ENCODE measurements around the gene HMGN4. TPM values are rescaled to one million over a fixed set of nuclear protein-coding genes. Genes with fewer than 3 reads are reported as not detected.

Gene HMGN4
- total and polyA plus RNA-seq, 2 of the 8 experiments (the other 6 are each of a cell fraction or from before 2014, with no cell fraction given): 23.4 to 66.4 TPM

- TF ChIP-seq, protein P1, sequence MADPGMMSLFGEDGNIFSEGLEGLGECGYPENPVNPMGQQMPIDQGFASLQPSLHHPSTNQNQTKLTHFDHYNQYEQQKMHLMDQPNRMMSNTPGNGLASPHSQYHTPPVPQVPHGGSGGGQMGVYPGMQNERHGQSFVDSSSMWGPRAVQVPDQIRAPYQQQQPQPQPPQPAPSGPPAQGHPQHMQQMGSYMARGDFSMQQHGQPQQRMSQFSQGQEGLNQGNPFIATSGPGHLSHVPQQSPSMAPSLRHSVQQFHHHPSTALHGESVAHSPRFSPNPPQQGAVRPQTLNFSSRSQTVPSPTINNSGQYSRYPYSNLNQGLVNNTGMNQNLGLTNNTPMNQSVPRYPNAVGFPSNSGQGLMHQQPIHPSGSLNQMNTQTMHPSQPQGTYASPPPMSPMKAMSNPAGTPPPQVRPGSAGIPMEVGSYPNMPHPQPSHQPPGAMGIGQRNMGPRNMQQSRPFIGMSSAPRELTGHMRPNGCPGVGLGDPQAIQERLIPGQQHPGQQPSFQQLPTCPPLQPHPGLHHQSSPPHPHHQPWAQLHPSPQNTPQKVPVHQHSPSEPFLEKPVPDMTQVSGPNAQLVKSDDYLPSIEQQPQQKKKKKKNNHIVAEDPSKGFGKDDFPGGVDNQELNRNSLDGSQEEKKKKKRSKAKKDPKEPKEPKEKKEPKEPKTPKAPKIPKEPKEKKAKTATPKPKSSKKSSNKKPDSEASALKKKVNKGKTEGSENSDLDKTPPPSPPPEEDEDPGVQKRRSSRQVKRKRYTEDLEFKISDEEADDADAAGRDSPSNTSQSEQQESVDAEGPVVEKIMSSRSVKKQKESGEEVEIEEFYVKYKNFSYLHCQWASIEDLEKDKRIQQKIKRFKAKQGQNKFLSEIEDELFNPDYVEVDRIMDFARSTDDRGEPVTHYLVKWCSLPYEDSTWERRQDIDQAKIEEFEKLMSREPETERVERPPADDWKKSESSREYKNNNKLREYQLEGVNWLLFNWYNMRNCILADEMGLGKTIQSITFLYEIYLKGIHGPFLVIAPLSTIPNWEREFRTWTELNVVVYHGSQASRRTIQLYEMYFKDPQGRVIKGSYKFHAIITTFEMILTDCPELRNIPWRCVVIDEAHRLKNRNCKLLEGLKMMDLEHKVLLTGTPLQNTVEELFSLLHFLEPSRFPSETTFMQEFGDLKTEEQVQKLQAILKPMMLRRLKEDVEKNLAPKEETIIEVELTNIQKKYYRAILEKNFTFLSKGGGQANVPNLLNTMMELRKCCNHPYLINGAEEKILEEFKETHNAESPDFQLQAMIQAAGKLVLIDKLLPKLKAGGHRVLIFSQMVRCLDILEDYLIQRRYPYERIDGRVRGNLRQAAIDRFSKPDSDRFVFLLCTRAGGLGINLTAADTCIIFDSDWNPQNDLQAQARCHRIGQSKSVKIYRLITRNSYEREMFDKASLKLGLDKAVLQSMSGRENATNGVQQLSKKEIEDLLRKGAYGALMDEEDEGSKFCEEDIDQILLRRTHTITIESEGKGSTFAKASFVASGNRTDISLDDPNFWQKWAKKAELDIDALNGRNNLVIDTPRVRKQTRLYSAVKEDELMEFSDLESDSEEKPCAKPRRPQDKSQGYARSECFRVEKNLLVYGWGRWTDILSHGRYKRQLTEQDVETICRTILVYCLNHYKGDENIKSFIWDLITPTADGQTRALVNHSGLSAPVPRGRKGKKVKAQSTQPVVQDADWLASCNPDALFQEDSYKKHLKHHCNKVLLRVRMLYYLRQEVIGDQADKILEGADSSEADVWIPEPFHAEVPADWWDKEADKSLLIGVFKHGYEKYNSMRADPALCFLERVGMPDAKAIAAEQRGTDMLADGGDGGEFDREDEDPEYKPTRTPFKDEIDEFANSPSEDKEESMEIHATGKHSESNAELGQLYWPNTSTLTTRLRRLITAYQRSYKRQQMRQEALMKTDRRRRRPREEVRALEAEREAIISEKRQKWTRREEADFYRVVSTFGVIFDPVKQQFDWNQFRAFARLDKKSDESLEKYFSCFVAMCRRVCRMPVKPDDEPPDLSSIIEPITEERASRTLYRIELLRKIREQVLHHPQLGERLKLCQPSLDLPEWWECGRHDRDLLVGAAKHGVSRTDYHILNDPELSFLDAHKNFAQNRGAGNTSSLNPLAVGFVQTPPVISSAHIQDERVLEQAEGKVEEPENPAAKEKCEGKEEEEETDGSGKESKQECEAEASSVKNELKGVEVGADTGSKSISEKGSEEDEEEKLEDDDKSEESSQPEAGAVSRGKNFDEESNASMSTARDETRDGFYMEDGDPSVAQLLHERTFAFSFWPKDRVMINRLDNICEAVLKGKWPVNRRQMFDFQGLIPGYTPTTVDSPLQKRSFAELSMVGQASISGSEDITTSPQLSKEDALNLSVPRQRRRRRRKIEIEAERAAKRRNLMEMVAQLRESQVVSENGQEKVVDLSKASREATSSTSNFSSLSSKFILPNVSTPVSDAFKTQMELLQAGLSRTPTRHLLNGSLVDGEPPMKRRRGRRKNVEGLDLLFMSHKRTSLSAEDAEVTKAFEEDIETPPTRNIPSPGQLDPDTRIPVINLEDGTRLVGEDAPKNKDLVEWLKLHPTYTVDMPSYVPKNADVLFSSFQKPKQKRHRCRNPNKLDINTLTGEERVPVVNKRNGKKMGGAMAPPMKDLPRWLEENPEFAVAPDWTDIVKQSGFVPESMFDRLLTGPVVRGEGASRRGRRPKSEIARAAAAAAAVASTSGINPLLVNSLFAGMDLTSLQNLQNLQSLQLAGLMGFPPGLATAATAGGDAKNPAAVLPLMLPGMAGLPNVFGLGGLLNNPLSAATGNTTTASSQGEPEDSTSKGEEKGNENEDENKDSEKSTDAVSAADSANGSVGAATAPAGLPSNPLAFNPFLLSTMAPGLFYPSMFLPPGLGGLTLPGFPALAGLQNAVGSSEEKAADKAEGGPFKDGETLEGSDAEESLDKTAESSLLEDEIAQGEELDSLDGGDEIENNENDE (IDR thresholded peaks at IDR 0.05; ENCODE audit: insufficient replicate concordance, low read length): no peak
- no peak for TF ChIP-seq BCL11A (IDR thresholded peaks at IDR 0.05; ENCODE audit: low read depth in 2 of 2, low read length in 2 of 2)
- TF ChIP-seq TCF12 (IDR thresholded peaks at IDR 0.05; ENCODE audit: low read depth, low read length): no peak
- no peak for TF ChIP-seq RBBP5 (IDR thresholded peaks at IDR 0.05; ENCODE audit: borderline replicate concordance, low read depth, low read length)
- TF ChIP-seq BACH1 (IDR thresholded peaks at IDR 0.05; ENCODE audit: low read length): no peak
- TF ChIP-seq CHD1 (IDR thresholded peaks at IDR 0.05; ENCODE audit: low read depth, low read length): no peak
- TF ChIP-seq TAF7 (optimal IDR thresholded peaks at IDR 0.05; ENCODE audit: borderline replicate concordance, low read depth, low read length): no peak
- no peak for TF ChIP-seq YY1 (IDR thresholded peaks at IDR 0.05; ENCODE audit: low read depth, low read length)
- no peak for TF ChIP-seq SIRT6 (IDR thresholded peaks at IDR 0.05; ENCODE audit: low read length)
Observed at GRCh38 chr6:26552205-26552604, 14.0 kb downstream of the HMGN4 start (continued).
